HG03108 (cell line): Measurements from ENCODE around the gene SIPA1L3.

ENCODE experiments used
- ATAC-seq: cut with Tn5 transposase; IDR thresholded peaks from one replicate; pipeline ENCODE4 v1.9.1; 2021; ENCODE audit warnings: moderate library complexity; ENCODE audit not compliant: unreplicated experiment

The SIPA1L3 gene

DNA sequence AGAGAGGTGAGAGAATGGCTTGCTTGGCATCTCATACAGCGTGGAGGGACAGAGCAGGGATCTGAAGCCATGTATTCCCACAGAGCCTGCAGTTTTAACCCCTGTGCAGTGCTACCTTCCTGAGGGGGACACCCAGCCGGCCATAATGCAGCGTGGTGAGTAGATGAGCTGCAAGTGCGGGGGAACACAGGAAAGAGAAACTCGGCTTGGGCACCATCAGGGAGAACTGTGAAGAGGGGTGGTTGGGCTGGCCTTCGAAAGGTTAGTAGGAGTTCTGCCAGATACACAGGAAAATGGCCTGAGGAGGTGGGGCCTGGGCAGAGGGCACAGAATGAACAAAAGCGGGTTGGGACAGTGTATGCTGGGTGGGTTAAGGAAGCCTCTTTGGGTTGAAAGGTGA is 88.3 kb downstream of the SIPA1L3 start:
- no peak for ATAC-seq

DNA sequence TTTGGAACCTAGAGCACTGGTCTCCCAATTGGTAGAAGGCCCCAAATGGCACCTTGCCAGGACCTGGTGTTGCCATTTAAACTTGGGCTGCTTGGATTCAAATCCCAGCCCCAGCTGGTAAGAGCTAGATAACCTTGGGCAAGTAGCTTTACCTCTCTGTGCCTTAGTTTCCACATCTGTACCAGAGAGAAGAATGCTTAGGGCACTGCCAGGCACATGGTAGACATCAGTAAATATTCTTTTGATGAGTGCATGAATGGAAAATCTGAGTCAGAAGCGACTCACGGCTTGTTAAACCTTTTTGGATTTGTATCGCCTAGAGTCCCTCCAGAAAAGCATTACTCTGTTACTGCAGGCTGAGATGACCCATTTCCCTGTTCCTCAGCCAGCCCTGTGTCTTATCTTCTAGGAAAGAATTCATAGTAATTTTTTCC is 90.9 kb downstream of the SIPA1L3 start:
- no peak for ATAC-seq

DNA sequence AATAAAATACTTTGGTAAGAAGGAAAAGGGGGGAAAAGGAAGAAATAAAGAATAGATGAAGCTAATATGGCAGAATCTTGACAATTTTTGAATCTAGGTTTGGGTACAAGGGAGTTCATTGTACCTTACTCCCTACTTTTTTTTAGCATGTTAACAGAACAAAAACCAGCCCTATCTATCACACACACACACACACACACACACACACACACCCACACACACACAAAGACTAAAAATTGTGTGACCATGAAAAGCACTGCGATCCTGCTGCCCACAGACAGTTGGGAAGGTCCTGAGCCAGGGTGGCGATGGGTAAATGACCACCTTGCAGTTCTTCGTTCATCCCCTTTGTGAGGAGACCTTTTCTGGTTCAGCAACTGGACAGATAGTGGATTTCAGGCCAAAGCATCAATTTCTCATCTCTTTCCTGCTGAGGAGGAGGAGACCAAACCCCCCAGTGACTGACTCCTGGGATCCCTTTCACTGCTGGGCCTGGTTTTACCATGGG is 91.8 kb downstream of the SIPA1L3 start:
- no peak for ATAC-seq

DNA sequence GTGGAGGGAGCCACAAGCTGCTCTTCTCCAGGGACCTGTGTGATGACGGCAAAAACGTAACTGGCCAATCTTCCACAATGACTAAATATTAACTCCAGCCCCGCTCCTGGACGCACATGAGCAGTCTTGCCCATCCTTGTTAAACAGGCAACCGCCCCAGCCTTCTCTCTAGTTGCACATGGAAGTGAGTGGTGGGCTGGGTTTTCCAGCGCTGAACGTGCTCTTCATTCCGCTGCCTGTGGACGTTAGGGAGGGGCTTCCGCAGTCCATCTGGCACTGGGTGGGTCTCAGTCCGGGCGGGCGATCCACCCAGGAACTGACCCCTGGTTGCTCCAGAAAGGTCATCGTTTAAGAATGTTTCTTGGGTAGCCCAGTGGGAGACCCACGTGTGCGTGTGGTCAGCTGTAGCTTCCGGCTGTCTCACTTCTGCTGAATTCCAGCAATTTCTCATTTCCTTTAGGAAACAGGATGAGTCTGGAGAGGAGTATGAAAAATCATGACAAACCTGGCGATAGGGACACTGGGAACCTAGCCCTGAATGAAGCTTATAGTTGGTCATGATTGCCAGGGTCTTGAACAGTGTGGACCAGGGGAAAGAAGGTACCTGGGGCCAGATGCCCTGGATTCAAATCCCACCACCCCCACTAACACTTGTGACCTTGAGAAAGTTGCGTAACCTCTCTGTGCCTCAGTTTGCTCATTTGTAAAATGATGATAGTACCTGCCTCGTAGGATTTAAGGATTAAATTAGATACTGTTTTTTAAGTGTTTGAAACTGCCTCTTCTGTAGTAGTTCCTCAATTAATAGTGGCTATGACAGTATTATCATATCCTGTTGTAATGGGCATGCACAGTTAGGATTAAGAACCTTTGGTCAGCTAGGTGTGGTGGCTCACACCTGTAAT is 92.6 kb downstream of the SIPA1L3 start:
- ATAC-seq, result no peak

DNA sequence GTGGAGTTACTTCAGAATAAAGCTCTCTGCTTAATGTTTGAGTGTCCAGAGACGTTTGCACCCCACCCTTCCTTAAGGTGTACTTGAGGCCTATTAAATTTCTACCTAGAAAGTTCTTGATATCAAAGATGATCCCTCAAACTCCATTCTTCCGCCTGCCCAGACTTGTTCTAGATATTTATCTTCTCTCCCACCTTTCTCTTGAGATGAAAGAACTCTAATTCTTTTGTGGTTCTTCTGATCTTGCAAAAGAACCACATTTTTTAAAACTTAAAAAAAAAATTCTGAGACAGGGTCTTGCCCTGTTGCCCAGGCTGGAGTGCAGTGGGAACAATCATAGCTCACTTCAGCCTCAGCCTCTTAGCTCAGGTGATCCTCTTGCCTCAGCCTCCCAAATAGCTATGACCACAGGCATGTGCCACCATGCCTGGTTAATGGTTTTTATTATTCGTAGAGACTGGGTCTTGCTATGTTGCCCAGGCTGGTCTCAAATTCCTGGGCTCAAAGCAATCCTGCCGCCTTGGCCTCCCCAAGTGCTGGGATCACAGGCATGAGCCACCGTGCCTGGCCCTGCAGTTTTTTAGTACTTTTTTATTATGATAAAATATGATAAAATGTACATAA is 94.3 kb downstream of the SIPA1L3 start:
- no peak for ATAC-seq

DNA sequence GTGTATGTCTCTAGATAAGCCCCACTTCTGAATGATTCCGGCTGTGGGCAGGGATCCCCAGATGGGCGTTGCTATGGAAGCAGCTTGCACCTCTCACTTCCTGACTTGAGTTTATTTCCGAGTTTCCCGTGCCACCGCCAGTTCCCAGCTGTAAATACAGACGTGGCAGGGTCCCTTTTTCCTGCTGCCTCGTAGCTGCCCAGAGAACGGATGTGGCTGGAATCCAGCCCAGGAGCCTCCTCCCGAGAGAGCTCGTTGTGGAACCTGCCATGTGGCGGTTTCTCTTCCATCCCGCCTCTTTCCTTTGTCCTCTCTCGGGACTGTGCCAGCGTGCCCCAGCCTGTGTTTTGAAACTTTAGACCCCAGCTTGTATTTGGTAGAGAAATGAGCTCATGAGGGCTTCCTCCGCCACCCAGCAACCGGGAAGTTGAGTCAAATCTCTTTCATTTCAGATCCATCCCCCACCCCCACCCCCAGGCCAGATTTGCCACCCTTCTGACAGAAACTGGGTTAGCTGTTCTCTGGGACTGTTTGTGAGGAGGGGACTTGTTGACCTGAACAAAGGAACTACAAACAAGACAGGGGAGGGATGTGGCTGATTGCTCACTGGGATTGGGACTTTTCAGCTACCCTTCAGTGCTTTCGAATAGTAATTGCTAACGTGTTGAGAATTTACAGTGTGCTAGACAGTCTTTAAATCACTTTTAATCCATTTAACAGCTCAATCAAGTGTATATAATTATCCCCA is 96.6 kb downstream of the SIPA1L3 start:
- no peak for ATAC-seq

DNA sequence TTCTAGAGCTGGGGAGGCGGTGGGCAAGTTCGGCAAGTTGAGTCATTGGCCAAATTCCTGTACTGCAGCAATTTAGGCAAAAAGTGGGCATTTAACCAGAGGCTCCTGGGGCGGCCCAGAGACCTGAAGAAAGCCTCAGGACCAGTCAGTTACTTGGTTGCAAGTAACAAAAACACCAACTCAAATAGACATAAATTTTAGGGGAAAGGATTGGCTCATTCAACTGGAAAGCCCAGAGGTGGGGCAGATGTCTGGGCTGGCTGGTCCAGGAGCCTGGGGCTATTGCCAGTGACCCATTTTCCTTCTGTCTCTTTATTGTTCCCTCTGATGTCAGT is 97.1 kb downstream of the SIPA1L3 start:
- no peak for ATAC-seq

DNA sequence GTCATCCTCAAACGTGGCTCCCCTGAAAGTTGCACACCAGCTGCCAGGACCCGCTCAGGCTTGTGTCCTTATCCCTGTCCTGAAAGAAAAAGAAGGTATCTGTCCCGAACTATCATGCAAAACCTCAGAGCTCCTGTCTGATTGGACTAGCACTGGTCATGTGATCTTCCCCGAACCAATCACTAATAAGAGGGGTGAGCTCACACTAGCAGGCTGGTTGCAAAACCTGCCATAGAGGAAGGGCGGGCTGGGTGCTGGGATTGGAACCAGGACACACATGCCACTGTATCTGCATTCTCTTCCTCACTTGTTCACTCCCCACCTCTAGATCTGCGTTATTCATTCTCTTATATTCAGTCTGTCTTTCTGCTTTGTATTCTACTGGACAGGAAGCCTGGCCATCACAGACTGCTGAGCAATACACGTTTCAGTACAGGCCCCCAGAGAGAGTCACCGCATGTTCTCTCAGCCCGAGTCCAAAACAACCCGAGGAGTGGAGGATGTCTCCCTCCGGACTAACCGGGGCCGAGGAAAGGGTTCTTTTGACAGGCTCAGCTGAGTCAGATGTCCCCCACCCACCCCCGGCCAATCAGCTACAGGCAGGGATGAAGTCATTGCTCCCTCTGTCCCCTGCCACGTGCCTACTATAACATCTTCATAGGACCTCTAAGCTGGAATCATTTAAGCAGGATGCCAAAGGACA is 97.7 kb downstream of the SIPA1L3 start:
- peak; percentile 48 for ATAC-seq

DNA sequence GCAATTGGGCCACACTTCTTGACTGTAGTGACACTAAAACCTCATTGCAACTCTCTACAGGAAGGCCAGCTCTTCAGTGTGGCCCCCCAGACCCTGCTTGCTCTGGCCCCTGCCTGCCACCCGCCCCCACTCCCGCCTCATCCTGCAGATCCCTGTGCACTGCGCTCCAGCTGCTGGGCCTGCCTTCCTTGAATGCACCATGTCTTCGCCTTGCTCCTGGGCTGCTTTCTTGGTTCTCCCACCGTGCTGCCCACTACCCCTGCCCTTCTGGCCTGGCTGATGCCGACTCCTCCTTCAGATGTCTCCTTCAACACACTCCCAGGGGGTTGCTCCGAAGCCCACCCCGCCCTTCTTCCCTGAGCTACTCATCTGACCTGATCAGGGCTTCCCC is 98.2 kb downstream of the SIPA1L3 start:
- no peak for ATAC-seq

DNA sequence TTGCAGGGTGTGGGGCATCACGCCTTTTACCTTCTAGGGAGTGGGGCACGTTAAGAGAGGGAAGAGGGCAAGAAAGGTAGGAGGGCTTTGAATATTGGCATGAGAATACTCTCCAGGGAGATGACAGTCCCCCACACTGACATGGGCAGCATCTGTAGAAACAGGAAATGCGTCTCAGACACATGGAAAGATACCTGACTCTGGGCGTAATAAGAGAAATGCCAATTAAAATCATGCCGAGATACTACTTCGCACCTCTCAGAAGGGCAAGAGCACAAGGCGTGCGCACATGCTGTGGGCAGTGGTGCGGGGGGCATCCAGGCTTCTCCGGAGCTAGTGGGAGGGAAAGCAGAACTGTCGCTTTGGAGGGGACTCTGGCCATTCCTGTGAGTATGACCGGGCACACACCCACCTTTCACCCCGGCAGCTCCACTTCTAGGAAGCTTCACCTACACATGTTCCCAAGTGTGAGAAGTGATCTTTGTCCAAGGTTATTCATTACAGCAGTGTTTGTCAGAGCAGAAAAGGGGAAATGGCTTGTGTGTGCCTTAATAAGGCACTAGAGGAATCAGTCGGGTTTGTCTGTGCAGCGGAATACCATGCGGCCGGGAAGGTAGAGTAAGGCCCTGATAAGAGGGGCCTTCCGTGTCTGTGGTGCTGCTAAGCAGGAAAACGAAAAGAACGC is 99.5 kb downstream of the SIPA1L3 start:
- no peak for ATAC-seq

DNA sequence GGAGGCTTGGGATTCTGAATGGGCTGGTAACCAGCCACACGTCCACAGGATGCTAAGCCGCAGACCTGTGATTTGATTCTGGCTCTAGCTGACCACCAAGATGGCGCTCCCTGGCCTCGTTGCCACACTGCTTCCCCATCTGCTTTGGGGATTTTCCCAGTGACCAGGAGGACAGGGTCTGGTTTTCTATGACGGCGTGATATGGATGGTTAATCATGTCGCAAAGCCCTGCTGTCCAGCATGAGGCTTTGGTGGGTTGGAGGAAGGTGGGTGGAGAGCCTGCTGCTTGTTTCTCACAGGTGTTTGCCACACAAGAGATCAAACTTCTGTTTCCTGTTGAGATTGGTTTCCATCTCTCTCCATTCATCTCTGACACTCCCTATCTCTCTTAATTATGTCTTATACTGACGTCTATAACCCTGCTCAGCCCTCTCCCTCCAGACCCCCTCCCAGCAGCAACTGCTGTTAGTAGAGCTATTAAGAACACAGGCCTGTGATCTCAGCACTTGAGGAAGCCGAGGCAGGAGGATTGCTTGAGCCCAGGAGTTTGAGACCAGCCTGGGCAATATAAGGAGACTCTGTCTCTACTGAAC is 102.7 kb downstream of the SIPA1L3 start:
- ATAC-seq, result no peak

DNA sequence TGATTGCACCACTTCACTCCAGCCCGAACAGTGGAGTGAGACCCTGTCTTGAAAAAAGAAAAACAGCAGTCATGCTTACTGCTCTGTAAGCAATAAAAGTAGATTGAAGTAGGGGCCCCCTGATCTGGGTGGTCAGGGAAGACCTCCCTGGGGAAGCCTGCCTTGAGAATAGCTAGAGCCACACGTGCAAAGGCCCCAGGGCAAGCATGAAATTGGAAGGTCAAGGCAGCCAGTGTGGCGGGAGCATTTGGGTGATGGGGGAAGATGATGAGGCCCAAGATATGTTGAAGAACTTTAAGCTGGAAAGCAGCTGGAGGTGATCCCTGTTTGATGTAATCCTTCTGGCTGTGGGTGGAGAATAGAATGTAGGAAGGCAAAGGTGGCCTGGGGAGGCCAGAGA is 104.4 kb downstream of the SIPA1L3 start:
- ATAC-seq, result no peak

DNA sequence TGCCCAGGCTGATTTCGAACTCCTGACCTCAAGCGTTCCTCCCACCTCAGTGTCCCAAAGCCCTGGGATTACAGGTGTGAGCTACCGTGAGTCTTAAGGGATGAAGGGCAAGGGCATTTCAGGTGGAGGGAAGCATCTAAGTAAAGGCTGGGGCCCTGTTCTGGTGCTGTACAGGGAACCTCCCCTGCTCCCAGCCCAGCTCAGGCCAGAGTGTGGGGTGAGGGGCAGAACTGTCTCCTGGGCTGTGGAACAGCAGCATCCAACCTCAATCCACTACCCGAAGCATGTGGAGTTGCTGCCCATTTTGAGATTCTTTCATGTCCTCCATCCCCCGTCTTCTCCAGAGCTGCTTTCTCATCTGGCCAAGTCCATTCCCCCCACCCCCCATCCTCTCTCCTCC is 105.3 kb downstream of the SIPA1L3 start:
- ATAC-seq, result no peak

DNA sequence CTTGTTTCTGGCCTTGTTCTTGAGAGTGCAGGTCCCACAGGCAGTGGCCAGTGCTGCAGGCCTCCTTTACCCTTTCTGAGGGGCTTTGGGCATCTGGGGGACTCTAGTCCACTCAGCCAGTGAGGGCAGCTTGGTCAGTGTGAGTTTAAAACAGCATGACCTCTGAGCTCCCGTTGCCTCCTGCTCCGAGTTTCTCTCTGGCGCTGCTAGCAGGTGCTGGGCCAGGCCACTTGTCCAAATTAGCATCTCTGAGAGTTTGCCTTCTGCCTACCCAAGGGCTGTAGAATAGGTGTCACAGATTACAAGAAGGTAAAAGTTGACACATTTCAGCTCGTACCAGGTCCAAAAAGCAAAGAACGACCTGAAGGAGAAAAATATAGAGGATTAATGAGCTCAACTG is 105.9 kb downstream of the SIPA1L3 start:
- ATAC-seq, result no peak

DNA sequence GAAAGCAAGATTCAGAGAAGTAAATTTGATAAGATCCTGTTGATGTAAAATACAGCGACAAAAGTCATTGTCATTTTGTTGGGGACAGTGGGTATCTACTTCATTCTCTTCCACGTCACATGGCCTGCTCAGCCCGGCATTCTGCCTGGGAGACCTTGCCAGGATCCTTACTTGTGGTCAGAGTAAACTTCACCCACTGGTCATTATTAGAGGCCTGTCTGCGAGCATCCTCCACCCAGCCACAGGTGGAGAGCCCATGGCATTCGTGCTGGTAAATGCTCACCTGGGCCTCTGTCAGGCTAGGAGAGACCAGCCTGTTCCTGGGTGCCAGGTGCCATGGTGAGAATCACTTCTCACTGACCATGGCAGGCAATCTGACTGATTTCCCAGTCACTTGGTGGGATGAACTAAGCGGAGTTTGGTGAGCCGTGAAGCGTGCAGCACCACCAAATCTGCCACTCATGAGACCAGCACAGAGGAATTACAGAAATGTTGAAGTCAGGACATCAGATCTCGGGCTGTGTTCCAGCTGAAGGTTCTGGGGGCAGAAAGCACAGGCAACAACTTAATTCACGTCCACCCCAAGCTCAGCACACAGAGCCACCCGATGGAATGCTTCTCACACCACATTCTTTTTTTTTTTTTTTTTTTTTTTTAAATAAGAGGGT is 107.0 kb downstream of the SIPA1L3 start:
- no peak for ATAC-seq

DNA sequence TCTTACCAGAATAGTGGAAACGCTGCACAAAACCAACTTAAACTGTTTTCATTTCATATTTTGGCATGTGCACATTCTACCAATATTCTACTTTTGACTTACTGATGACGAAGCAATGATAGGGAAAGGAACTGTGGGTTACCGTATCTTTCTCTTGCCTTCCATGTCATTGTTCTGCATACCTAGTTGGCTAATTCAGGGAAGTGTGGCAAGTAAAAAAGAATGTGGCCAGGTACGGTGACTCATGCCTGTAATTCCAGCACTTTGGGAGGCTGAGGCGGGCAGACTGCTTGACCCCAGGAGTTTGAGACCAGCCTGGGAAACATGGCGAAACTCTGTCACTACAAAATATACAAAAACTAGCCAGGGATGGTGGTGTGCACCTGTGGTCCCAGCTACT is 108.2 kb downstream of the SIPA1L3 start:
- ATAC-seq, result no peak

DNA sequence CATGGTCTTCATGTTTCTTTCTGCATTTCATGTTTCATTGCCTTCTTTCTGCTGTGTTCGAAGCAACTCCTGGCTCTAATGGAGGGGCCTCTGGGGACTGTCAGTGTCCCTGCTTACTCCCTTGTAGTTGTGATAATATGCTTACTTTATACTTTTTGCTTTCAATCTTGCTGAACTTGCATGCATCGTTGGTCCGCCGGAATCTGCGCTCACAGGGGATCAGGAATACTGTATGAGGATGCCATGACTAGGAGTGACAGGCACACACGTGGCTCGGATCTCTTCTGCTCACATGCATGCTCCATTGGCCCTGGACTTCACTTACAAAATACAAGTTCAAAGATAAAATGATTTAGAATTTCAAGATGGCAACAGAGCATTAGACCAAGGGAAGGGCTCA is 108.8 kb downstream of the SIPA1L3 start:
- no peak for ATAC-seq

DNA sequence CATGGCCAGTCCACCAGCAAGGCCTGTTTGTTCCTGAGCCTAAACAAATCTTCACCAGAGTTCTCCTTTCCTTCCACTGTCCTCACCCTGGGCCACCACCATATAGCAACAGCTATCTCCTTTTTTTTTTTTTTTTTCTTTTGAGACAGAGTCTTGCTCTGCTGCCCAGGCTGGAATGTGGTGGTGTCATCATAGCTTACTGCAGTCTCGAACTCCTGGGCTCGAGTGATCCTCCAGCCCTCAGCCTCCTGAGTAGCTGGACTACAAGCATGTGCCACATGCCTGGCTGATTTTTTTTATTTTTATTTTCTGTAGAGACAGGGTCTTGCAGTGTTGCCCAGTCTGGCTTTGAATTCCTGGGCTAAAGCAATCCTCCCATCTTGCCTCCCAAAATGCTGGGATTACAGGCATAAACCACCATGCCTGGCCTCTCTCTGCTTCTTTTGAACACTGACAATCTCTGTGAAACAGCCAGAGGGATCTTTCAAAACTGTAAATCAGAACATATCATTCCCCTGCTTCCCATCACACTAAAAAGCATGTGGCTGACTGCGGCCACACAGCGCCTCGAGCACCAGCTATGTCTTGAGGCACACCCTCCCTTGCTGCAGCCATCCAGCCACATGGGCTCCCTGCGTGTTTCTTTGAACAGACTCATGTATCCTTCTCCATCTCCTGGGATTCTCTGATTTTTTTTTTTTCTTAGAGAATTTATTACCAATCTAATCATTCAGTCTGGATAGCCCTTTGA is 110.6 kb downstream of the SIPA1L3 start:
- ATAC-seq, result no peak
